GM12892 (cell line): ENCODE measurements around the gene KMT5B.
A peak's percentile ranks its signal among the peaks of the same experiment; 100 is the strongest.

Source experiments
- DNase-seq: peaks from one replicate; pipeline ENCODE4 v3.0.0; 2011; ENCODE audit not compliant: insufficient read length
- FAIRE-seq: peaks from 2 replicates; lab custom pipeline; 2011; peaks lifted over from hg19 to GRCh38; lab: Jason Lieb, UNC
- POLR2A ChIP-seq: IDR thresholded peaks from 2 replicates; pipeline ENCODE4 v1.6.1; 2011; ENCODE audit warnings: low read depth, low read length, control low read depth
- POLR2AphosphoS5 ChIP-seq: IDR thresholded peaks from 2 replicates; pipeline ENCODE4 v1.6.1; 2011; ENCODE audit warnings: low read depth, low read length, control low read depth
- TAF1 ChIP-seq: IDR thresholded peaks from 2 replicates; pipeline ENCODE4 v1.6.1; 2011; ENCODE audit warnings: low read depth, mild to moderate bottlenecking, control low read depth, low read length, borderline replicate concordance

The KMT5B gene

GRCh38 chr11:68213555-68214172, 568 bp upstream of the KMT5B start:
- TF ChIP-seq POLR2A, result peak; percentile 98
- TF ChIP-seq POLR2AphosphoS5, result peak; percentile 72
- peak; percentile 52; the same call in 1 of the 2 replicates for TF ChIP-seq TAF1
- peak; percentile 78 for FAIRE-seq
- DNase-seq, result peak; percentile 78

DNA sequence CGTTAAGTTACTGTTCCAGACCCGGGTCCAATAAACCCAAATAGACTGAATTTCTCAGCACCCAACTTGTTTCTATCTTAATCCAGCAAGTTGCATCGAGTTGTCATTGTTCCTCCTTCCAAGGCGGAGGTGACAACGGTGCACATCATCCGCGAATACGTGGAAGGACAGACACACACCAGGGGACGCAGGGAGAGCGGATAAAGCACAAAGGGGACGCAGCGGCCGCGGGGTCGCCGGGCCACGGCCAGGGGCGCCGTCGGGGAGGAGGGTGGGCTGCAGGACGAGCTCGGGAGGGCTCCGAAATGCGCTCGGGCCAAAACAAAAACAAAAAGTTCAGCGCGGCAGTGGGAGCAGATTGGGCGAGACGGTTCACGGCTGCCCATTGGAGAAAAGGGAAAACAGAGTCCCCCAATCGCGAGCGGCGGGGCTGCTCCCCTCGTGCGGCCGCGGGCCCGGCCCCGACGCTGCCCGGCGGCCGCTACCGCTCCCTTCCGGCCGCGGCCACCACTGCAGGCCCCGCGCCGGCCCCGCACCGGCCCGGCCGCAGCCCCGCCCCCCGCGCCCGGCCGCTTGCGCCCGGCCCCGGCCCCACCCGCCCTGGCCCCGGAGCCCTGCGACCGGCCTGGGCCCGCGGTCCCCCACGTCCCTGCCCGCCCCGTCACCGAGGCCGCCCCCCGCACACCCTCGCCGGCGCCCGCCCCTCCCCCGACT, 518 bp downstream of the KMT5B start:
- FAIRE-seq, result peak; percentile 85
- DNase-seq, result peak; percentile 68
- no peak for TF ChIP-seq TAF1
- TF ChIP-seq POLR2AphosphoS5, result no peak
- TF ChIP-seq POLR2A, result no peak

GRCh38 chr11:68211546-68211945, 1.6 kb downstream of the KMT5B start:
- FAIRE-seq (no peak), DNase-seq (no peak)
- TF ChIP-seq POLR2AphosphoS5 (no peak), TAF1 (no peak), POLR2A (no peak)

DNA sequence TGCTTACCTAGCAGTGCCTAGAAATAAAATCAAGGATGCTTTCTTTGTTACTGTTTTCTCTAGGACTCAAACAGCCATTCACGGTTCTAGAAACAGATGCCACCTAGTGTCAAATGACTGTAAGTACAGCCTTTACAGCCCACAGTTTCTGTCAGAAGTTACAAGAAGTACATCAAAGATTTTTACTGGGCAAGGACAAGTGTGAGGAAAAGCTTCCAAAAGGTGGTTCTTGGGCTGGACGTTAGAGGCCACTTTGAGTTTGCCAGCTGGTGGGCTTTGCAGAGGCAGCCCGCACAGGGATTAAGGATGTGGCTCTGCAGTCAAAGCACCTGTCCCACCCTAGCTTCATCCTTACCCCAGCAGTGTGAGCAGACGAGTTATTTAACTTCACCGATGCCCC, 6.9 kb downstream of the KMT5B start:
- TF ChIP-seq POLR2A (no peak), POLR2AphosphoS5 (no peak), TAF1 (no peak)
- no peak for DNase-seq
- FAIRE-seq, result peak; percentile 84

- no peak for FAIRE-seq
- no peak for DNase-seq
- TF ChIP-seq TAF1, result no peak
- no peak for TF ChIP-seq POLR2AphosphoS5
- no peak for TF ChIP-seq POLR2A
Measured at GRCh38 chr11:68204402-68204801, 8.7 kb downstream of the KMT5B start.

GRCh38 chr11:68202165-68202564, 10.9 kb downstream of the KMT5B start:
- FAIRE-seq (no peak), DNase-seq (no peak)
- no peak for TF ChIP-seq POLR2A
- no peak for TF ChIP-seq POLR2AphosphoS5

DNA sequence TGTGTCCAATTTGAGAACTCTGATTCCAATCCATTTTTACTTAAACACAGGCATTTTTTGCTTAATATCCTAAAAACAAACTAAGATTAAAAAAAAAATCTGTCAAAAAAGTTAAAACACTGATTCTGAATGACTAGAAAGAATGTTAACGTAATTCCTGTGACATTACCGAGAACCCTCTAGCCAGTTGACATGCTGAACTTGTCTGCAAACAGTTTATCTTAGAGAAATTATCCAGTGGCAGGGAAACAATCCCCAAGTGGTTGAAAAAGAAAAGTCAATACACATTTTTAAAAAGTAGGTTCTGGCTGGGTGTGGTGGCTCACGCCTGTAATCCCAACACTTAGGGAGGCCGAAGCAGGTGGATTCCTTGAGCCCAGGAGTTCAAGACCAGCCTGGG, 11.6 kb downstream of the KMT5B start:
- TF ChIP-seq POLR2A, result no peak
- no peak for TF ChIP-seq TAF1
- TF ChIP-seq POLR2AphosphoS5, result no peak
- no peak for DNase-seq
- FAIRE-seq, result no peak

DNA sequence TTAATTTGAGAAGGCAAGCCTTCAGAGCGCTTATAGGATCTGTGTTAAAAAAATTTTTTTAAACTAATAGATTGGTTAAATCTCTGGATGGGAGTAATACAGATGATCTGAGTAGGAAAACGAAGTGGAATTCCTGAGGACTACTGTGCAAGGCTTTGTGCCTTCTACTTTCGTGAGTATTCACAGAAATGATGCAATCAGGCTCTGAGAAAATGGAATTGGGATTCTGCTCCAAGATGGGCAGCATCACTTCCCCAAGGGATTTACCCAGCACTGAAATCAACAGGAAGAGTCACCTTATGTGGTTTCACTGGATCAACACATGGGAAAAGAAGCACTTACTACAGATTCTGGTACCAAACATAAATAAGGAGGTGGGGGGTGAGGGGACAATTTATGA, 12.5 kb downstream of the KMT5B start:
- DNase-seq (no peak), FAIRE-seq (no peak)
- TF ChIP-seq TAF1 (no peak), POLR2AphosphoS5 (no peak), POLR2A (no peak)

DNA sequence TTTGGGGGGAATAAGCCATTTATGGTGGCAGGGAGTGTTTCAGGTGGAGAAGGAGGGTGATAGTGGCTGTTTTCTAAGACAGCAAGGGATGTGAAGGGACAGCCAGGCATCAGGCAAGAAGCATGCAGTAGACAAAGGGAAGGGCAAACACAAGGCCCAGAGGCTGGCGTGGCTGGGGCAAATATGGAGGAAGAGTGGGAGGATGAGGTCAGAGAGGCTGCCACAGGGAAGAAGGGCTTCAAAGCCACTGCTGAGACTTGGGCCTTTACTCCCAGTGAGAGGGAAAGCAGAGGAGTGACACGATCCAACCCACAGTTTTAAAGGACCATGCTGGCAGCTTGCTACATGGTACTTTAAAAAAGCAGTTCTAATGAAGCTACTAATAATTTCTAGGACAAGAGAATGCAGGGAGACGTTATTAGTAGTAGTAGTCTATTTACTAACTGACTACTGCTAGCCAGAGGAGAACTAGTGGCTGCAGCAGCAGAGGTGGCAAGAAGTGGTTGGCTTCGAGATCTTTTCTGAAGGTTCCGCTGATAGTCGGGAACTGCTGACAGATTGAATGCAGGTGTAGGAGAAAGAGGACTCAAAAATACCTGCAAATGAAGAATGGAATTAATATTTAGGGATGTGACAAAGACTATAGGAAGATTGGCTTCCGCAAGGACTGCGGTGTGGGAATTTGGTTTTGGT, 13.7 kb downstream of the KMT5B start:
- DNase-seq (no peak), FAIRE-seq (no peak)
- TF ChIP-seq POLR2AphosphoS5 (no peak), TAF1 (no peak), POLR2A (no peak)

DNA sequence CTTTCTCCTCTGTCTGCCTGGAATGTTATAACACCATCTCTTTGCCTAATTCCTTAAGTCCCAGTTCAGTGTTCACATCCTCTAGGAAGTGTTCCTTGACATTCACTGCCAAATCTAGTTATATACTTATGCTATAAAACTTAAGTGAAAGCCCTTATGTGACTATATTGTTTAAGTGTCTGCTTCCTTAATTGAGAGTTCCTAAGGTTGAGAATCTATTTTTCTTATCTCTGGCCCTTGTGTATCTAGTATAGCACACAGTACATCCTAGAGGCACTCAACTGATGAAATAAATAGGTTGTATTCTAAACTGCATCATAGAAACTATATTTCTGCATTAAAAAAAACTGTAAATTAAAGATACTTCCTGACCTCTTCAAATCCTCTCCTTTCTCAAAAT, 16.9 kb downstream of the KMT5B start:
- FAIRE-seq, result no peak
- no peak for DNase-seq
- TF ChIP-seq POLR2A, result no peak

DNA sequence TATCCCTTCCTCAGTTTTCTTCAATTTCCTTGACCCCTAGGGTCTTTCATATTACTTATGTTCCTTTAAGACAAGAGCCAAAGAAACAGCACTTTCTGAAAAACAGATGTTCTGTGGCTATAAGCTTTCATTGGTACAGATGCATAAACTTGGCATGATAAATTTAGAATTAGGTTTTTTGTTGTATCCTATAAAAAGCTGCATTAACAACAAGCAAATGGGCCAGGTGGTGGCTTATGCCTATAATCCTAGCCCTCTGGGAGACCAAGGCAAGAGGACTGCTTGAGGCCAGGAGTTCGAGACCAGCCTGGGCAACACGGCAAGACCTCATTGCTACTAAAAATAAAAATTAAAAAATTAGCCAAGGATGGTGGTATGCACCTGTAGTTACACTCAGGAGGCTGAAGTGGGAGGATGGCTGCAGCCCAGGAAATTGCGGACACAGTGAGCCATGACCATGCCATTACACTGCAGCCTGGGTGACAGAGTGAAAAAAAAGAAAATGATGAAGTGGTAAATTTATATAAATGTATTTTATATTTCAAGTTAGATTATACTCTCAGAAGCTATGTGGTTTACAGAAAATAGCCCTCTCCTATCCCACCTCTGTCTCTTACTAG, 18.3 kb downstream of the KMT5B start:
- no peak for FAIRE-seq
- no peak for DNase-seq
- TF ChIP-seq TAF1, result no peak
- no peak for TF ChIP-seq POLR2A
- TF ChIP-seq POLR2AphosphoS5, result no peak
